Stimulated activated CD8-positive, alpha-beta memory T cell treated with anti-CD3 and anti-CD28 coated beads, Interleukin-4, amount 100 ng/mL, for 1 hour (primary cell): ENCODE data around the gene ABCA9.

Experiments
- DNase-seq, 2 donors: peaks; one replicate each; pipeline ENCODE4 v3.0.0-alpha.2; 2020; ENCODE audit warnings: low read depth in 2 of 2, low spot score in 1 of 2

ABCA9 gene

GRCh38 chr17:69066482-69066881, 5.8 kb upstream of the ABCA9 start:
- DNase-seq = no peak

GRCh38 chr17:69065113-69065512, 4.4 kb upstream of the ABCA9 start:
- DNase-seq = no peak

- no peak for DNase-seq
Measured at GRCh38 chr17:69064476-69064875, 3.7 kb upstream of the ABCA9 start.

- no peak for DNase-seq
Measured at GRCh38 chr17:69064001-69064400, 3.3 kb upstream of the ABCA9 start.

- DNase-seq = no peak
Measured at GRCh38 chr17:69062860-69063581, 2.3 kb upstream of the ABCA9 start.

- DNase-seq = no peak
Measured at GRCh38 chr17:69061721-69062556, 1.2 kb upstream of the ABCA9 start.

DNA sequence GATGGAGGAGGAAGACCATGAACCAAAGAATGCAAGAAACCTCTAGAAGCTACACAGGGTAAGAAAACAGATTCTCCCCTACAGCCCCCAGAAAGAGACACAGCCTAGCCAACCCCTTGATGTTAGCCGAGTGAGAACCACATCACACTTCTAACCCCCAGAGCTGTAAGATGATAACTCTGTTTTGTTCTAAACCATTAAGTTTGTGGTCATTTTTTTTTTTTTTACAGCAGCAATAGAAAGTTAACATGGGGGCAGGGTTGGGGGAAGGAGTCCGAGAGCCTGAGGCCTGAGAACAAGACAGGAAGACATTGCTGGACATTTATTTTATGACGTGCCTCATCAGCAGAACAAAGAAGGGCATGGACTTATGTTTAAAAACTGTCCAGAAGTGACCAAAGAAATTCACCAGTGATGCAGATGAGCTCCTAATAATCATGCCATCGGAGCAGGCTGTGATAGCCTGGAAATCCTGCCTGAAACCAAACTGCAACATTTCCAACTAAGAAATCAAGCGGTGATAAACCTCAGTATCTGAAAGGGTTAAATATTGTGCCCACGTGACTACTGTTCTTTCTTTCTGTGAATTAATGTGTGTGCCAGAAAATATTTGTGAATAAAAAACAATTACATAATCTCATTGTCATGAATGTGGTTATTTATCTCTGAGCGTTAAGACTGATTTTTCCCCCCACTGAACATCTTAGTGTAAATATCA, 1.1 kb downstream of the ABCA9 start:
- DNase-seq = no peak

DNA sequence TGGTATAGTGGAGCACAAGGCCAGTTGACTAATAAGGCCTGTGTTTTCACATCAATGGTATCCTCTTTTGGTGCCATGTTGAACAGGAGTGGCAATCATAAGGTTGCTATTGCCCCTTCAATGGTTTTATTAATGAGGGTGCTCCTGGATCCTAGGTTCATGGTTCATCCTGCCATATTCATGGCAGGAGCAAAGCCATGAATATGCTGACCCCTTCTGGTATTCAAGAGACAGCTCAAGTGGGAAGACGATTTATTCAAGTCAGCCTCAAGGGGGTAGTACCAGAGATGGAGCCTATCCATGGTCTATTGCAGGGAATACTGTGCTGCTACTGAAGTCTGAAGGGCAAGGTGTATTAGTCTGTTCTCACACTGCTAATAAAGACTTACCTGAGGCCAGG, 2.6 kb downstream of the ABCA9 start:
- DNase-seq = no peak

- no peak for DNase-seq
Measured at GRCh38 chr17:69057280-69057679, 3.4 kb downstream of the ABCA9 start.

DNA sequence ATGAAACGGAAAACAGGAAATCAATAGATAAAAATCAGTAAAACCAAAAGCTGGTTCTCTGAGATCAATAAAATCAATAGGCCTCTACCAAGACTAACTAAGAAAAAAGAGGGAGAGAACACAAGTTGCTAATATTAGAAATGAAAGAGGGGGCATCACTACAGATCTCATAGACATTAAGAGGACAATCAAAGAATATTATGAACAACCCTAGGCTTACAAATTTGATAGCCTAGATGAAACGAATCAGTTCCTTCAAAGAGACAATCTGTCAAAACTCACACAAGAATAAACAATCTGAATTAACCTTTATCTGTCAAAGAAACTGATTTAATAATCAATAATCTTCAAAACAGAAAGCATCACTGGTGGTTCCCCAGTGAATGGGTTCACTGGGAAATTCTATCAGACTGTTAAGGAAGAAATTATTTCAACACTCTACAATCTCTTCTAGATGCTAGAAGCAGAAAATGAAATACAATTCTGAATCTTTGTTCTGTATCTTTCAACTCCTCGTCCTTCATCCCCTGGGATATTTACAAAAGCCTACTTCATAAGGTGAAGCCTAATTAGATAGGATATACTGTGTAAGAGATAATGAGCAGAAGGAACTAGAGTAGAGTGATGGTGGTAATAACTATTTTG, 4.4 kb downstream of the ABCA9 start:
- no peak for DNase-seq

GRCh38 chr17:69055334-69055733, 5.4 kb downstream of the ABCA9 start:
- no peak for DNase-seq

DNA sequence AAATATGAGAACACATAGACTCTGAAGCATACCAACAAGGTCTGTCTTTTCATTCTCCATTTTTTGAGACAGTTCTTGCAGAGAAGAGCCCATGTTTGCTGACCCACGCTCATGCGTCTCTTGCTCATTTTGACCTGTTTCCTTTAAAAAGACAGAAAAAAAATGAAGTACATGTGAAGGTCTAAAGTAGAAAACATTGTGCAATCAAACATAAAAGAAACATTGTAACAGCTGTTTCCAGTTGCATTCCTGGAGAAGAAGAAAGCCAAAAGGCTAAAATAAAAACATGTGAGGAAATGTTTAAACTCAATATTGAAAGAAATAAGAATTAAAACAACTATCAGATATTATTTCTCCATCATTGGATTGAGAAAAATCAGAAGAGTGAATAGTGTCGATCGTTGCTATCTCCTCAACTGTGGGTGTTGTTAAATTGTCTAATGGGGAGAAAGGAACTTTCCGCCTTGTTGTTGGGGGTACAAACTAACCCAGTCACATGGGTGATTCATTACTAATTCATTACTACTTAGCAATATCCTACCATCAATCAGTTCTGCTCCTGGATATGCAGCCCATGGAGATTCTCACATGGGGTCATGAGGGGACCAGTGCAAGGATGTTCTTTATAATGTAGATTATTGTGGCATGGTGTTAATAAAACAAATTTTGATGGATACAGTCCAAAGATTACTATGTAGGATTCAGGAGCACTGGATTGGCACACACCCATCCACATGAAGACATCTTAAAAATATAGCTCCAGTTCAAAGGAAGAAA, 9.5 kb downstream of the ABCA9 start:
- DNase-seq = no peak

DNA sequence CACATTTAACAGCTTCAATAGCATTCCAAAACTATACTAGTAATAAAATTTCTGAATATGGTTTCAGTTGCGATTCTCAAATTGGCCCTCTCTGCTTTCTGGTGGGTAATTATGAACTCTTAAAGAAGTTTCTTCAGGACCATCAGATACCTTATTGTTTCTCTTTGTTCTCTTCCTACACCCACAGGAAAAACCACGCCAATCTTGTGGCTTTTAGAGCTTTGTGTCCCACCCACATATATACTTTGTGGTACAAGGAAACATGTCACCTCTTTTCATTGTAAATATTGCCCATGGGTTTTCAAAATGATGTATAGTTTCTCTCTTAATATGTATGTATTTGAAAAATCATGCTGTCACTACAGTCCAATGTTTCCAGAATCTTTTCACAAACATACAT, 12.1 kb downstream of the ABCA9 start:
- no peak for DNase-seq

DNA sequence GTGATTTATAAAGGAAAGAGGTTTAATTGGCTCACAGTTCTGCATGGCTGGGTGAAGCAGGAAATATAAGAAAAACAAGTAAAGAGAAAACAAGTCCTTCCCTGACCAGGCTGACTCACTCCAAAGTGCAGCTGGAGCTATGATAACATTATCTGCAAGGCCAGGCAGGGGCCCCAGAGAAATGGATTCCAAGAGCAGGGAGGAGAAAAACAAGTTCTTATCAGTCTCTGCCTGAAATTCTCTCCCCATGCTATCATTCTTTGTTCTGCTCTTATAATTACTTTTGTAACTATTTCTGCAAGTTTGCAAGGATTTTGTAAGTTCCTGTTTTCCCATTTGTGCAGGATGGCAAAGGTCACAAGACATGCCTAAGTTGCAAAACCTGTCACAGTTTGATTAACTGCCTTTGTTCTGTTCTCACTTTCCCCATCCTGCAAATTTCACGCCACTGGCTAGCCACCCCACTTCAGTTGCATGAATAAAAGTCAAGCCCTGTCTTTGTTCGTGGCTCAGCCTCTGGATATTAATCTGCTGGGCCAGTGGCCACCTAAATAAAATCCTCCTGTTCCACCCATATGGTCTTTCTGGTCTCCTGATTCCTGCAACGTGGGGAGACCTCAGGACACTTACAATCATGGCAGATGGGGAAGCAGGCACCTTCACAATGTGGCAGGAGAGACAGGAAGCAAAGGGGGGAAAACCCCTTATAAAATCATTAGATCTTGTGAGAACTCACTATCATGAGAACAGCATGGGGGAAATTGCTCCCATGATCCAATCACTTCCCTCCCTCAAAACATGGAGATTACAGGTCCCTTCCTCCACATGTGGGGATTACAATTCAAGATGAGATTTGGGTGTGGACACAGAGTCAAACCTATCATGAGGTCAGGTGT, 13.1 kb downstream of the ABCA9 start:
- DNase-seq = no peak

DNA sequence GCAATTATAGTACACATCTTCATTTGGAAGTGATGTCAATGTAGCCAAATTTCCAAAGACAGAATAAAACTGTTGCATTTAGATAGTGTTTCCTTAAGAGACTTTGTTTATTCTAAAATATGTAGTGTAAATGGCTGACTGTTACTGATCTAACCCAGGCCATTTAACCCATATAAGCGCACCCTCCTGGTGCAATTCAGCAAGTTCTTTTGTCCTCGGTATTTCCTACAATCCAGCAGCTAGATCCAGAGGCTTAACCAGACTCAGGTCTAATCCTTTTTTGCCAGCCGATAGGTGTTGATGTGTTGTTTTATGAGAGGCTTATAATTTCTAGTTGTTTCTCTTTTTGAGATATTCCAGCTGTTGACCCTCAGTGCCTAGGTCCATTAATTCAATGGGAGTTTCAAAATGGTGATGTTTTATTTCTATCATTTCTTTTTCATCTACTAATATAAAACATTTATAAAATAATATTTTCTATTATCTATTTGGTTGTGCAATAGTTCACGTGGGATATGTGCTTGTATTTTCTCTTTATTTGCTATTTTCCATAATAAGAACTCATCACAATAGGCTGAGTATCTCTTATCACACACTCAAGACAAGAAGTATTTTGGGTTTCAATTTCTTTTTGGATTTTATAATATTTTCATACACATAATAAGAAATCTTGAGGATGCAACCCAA, 14.5 kb downstream of the ABCA9 start:
- no peak for DNase-seq

DNA sequence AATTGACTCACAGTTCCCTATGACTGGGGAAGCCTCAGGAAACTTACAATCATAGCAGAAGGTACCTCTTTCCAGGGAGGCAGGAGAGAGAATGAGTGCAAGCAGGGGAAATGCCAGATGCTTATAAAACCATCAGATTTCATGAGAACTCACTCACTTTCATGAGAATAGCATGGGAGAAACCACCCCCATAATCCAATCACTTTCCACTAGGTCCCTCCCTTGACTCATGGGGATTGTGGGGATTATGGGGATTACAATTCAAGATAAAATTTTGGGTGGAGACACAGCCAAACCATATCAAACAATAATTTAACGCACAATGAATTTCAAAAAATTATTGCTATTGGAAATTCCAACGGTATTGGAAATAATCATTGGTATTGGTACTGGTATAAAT, 15.1 kb downstream of the ABCA9 start:
- DNase-seq = no peak

DNA sequence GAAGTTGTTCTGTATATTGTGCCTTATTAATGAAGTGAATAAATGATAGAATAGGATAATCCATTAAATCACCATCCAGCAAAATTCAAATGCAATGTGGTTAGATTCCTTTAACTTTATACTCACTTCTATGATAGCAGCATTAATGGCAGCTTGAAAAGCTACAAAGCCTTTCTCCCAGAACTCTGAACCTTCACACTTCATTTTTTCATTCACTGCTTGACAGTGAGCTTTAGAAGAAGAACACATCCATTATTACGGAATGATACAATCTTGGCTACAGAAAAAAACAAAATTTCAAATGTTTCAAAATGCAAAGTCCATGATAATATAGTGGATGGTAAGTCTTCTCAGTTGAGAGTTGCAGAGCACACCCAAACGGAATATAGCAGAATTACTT, 16.4 kb downstream of the ABCA9 start:
- DNase-seq = no peak

DNA sequence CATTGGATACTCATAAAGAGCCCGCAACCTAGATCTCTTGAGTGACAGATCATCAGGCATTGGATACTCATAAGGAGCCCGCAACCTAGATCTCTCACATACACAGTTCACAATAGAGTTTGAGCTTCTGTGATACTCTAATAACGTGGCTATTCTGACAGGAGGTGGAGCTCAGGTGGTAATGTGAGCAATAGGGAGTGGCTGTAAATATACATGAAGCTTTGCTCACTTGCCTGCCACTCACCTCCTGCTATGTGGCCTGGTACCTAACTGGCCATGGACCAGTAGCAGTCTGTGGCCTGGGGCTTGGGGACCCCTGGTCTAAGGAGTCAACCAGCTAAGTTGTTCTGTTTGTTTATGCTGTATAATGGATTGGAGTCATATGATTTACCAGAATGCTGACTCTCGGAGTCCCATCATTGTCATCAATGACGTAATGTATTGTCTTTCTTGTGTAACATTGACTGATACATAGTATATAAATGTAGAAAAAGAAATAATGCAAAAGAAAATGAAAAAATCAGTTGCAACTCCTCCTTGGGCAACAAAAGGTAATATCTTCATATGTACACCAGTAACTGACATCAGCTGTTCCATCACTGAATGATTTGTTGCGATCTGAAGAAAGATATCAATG, 17.5 kb downstream of the ABCA9 start:
- DNase-seq = no peak

DNA sequence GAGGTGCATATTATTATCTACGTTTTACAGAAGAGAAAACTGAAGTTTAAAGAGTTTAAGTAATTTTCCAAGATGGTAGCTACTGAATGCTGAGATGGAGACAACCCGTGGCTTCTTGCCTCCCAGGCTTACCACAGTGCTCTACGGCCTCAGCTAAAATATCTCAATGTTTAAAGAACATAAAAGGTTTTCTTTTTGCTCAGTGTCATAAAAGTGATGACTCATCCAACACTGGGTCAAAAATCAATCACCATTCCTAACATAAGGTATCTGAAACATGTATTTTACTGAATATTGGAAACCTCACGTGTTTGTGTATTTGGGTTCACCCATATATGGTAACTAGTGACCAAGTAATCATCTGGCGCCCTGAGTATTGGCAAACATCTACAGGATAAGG, 18.4 kb downstream of the ABCA9 start:
- DNase-seq = no peak
